GM21367 (cell line): ENCODE data around the gene GADD45B.

Experiments used
- ATAC-seq: cut with Tn5 transposase; IDR thresholded peaks from one replicate; pipeline ENCODE4 v1.9.1; 2021; ENCODE audit not compliant: unreplicated experiment

The GADD45B gene, protein sequence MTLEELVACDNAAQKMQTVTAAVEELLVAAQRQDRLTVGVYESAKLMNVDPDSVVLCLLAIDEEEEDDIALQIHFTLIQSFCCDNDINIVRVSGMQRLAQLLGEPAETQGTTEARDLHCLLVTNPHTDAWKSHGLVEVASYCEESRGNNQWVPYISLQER

DNA sequence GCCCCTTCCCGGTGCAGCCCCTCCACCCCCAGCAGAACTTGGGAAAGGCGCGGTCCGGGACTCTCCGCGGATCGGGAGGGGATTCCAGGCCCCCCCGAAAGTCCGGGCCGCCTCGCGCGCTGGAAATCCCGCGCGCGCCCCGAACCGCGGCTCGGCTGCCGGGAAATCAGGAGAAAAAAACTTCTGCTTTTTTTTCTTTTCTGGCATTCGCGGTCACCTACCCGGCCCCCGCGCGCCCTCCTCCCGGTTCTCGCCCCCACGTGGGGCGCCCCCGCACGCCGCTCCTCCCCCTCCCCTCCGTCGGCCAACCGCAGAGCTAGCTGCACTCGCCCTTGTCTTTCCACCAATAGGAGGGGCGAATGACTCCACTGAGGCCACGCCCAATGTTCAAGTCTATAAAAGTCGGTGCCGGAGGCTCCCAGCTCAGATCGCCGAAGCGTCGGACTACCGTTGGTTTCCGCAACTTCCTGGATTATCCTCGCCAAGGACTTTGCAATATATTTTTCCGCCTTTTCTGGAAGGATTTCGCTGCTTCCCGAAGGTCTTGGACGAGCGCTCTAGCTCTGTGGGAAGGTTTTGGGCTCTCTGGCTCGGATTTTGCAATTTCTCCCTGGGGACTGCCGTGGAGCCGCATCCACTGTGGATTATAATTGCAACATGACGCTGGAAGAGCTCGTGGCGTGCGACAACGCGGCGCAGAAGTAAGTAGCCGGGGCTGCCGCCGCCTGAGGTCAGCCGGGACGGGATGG, at the start of gene GADD45B:
Gene GADD45B (plus strand): TSS at position 426 of the 749 bp plus-strand sequence. CDS start 232 bp downstream, at position 658.
- peak; percentile 33 for ATAC-seq

DNA sequence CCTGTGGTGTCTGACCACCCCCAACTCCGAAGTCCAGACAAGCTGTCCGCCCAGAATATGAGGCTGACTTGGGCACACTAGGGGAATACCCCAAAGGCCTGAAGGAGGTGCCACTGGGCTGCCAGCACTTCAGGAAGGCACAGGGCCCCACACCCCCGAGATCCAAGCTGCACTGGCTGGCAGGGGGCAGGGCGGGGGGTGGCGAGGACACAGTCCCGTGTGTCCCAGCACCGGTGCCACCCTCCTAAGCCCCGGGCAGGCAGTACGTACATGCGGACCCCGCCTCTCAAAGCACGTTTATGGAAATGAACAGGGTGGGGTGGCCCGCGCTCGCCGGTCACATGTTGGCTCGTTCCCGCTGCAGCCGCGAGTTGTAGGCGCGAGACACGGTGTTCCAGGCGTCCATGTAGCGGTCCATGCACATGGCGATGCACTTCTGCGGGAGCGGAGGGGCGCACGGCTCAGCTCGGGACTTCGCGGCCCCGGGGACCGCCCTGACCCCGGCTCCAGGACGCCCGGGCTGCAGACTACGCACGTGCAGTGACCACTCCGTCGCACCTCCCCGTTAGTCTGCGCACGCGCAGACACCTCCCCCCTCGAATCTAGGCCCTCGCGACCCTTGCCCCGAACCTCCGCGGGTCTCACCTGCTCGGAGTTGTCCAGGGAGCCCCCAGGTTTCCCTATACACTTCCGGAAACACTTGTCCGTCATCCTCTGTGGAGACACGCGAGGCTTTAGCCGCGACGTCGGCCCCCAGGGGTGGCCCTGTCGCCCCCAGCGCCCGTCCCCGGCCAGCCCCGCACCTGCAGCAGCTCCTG, 49.1 kb upstream of the GADD45B start:
- peak; percentile 8 for ATAC-seq

DNA sequence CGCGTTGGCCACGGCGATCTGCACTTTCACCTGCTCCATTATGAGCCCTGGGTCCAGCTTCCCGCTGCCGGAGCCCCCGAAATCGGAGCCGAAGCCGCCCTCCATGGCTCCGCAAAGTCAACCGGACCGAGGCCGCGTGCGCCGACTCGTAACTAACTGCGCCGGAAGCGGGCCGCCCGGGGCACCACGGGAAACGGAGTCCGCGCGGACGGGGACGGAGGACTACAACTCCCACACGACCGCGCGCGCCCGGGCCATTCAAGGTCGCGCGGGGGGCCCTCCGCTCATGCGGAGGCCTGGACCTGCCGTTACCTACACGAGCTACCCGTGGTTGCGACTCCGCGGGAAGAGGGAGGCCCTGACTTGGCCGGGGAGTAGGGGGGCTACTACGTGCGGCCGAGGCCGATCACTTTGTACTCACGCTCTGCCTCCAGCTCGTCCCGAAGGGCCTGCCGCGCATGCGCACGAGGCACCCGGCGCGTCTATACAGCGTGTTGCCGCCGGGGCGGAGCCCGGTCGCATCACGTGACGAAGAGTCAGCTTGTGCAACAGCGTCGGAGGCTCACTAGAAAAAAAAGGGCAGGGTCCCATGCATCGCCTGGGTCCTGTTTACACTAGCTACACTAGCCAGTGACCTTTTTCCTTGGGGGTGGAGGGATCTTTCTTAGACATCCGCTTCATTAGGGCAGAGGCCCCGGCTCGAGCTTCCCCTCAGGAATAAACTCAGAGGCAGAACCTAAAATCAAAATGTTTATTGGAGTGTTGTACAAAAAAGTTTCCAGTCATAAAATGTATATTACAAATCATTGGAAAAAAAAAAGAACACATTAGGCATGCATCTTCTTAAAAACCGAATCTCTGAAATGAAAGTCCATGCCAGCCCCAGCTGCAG, 48.3 kb upstream of the GADD45B start, which contains the start of gene TIMM13:
Gene TIMM13 (minus strand): TSS at position 158 of the 892 bp plus-strand sequence. CDS start 53 bp downstream, at position 105.
- peak; percentile 59 for ATAC-seq

DNA sequence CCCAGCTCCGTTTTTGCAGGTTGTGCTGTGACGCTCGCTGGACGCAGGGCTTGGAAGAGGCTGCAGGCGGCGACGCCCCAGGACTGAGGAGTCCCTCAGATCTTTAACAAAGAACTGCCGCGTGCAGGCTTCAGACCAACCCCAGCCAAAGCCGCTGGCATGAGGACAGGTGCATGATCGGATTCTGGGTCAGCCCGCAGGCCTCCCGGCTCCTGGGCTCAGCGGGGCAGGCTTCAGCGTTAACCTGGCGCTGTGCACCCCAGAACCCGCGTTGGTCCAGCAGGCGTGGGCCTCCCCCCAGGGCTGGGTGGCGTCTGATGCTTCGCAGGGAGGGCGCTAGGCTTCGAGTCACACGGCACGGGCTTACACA, 47.6 kb upstream of the GADD45B start:
- no peak for ATAC-seq

DNA sequence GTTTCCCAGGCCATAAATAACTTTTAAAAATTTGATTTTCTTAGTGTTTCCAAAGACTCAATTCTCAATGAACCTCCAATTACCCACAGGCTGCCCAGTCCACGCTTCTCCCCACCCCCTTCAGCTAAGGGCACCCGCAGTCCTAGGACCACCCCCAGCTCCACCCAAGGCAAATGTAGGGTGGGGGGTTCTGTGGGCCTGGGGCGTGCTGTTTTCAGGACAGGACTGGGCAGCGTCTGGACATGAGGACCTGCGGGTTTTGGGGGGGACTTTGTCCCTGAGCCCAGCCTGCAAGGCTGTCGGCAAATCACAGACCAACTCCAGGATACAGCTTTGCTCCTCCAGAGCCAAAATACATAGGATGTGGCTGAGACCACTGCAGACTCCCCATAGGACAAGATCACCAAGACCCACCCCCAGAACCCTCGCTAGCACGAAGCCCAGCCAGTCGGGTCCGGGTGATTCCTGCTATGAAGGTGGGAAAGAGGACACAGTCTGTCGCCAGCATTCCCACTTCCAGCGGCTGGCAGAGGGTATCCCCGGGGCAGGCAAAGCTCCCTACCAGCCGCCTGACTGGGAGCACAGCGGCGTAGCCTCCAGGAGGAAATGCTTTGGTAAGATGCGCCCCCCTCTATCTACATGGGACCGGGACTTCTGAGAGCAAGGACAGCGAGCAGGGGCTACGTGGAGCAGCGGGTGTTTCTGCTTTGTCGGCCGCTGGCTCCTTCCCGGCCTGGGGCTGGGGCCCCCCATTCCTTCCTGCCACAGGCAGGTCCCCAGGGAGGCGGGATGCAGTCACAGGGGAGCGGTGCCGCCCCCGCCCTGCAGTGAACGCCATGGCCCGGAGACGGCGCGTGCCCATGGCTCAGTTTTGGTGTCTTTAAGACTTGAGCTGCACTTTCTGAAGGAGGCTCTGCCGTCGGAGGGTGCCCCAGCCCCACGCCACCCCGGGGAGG, 46.9 kb upstream of the GADD45B start:
- no peak for ATAC-seq

DNA sequence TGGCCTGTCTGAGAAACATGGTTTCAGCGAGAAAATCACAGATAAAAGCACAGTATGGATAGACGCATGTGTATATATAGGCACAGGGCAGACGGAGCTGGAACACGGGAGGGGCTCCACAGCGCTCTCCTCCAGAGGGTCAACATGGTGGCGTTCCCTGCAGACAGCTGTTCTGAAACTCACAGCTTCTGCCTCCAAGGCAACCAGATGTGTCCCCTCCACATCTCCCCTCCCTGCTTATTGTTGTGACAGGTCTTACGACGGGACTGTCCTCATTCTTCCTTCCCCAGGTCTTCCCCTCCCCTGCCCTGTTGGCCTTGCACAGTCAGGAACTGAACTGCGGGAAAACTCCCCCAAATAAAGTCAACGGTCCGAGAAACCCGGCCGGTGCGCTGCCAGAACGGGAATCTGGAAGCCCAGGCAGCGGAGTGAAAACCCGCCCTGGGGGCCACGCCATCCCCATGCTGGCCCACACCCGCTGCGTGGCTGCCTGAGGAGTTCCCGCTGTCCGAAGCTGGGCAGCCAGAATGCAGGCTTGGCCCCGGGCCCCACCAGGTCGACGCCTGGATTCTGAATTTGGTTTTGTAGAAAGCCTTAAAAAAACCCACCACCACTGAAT, 45.9 kb upstream of the GADD45B start:
- no peak for ATAC-seq

DNA sequence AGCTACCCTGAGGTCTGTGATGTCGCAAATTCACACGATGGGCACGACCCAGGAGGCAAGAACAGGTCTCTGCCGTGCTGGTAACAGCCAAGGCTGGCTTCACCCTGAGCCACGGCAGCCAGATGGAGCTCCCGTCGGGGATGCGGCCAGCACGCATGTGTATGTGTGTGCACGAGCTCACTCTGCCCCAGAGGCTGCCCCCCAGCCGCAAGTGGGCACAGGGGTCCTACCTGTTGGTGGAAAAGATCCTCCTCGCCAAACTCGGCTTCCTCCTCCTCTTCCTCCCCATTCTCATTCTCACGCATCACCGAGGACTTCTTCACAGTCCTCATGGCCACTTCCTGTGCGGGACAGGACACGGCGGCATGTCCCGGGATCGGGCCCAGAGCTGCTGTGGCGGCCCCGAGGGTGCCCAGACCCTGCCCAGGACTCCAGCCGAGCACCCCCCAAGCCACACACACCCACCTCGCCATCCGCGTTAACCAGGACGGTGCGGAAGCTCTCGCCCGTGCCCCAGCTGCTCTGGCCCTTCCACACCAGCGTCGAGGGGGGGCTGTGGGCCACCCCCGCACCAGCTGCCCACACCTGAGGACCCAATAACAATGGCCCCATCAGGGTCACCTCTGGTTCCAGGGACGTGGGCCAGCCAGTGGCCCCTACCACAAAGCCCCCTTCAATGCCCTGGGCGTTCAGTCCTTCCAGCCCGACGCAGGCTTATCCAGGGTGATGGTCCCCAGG, 44.4 kb upstream of the GADD45B start:
- ATAC-seq = no peak

DNA sequence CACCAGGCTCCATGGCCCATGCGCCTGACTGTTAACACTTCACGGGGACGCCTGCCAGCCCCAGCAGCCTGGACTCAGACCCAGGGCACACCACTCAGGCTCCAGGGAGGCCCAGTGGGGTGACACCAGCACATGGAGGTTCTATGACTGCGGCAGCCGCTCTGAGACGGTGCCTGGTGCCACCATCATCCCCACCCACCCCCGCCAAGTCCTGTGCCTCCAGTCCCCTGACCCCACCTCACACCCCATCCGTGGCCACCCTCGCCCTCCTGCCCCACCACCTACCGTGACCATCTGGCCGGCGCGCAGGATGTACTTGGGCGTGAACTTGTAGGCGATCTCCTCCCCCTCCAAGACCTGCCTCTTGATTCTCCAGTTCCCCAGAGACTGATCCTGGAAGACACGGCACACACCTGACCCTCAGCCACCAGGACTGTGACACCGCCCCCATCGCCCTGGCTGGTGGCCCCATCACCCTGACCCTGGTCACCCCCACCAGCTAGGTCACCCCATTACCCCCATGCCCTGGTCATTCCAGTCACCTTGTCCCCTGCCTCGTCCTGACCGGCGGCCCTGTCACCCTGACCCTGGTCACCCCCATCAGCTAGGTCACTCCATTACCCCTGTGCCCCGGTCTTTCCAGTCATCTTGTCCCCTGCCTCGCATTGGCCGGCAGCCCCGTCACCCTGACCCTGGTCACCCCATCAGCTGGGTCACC, 43.6 kb upstream of the GADD45B start:
- ATAC-seq = no peak

DNA sequence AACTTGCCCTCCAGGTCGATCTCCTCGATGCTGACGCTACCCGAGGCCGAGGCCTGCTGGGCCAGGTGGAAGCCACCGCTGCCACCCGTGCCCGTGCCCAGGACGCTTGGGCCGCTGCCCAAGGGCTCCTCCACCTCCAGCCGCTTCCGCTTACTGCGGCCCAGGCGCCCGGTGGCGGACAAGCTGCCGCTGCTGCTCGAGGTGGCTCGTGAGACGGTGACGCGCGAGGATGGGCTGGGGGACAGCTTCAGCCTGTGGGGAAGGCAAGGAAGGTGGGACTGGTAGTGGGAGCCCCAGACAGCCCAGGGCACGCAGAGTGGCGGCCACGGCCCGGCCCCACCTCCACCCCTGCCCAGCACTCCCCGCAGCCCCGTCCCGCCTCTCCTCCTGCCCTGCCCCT, 42.1 kb upstream of the GADD45B start:
- no peak for ATAC-seq

DNA sequence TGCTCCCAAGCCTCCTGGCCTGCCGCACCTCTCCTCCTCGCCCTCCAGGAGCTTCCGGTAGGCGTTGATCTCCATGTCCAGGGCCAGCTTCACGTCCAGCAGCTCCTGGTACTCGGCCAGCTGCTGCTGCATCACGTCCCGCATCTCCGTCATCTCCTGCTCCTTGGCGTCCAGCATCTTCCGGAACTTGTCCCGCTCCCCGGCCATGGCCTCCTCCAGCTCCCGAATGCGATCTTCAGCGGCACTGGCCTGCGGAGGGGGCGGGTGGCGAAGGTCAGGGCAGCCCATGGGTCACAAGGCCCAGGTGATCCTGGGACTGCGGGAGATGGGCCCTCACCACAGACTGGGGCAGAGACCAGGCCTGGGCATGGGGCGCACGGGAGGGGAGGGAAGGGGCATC, 41.7 kb upstream of the GADD45B start:
- no peak for ATAC-seq

DNA sequence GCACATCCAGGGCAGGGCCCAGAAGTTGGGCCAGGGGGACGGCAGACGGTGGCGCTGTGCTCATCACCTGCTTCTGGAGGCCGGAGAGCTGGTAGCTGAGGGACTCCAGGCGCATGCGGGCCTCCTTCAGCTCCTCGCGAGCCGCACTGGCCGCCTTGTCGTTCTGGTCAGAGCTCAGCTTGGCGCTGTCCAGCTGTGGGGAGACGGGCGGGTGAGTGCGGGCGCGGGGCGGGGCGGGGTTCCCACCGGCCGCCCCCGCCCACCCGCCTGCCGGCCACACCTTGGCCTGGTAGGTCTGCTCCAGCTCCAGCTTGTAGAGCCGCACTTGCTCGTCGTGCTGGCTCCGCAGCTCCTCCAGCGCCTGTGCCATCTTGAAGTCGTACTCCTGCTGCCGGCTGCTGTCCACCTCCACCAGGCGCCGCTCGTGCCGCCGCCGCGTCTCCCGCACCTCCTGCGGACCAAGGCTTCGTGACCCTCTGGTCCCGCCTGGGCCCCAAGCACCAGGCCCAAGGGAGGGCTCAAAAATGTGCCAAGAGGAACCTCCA, 41.1 kb upstream of the GADD45B start:
- no peak for ATAC-seq

DNA sequence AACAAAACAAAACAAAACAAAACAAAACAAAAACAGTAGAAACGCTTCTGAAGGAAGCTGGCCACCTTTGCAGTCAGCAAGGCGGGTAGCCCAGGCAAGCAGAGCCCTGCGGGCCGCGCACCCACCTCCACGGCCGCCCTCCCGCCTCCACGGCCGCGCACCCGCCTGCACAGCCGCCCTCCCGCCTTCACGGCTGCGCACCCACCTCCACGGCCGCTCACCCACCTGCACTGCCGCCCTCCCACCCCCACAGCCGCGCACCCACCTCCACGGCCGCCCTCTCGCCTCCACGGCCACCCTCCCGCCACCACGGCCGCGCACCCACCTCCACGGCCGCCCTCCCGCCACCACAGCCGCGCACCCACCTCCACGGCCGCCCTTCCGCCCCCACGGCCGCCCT, 39.5 kb upstream of the GADD45B start:
- ATAC-seq = no peak

DNA sequence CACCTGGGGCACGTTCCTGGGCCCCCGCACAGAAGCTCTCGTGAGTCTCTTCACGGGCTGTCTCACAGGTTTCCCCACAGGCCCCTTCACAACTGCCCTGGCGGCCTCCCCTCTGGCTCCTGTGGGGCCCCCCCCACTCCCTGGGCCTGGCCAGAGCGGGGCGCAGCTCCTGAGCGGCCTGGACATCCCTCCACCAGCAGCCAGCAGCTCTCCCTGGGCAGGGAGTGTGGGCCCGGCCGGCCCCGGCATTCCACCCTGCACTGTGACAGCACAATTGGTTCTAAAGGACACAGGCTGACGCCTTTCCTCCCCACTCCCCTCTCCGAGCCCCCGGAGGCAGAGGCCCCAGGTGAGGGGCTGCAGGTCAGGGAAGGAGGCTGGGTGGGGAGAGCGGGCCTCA, 39.0 kb upstream of the GADD45B start:
- no peak for ATAC-seq

DNA sequence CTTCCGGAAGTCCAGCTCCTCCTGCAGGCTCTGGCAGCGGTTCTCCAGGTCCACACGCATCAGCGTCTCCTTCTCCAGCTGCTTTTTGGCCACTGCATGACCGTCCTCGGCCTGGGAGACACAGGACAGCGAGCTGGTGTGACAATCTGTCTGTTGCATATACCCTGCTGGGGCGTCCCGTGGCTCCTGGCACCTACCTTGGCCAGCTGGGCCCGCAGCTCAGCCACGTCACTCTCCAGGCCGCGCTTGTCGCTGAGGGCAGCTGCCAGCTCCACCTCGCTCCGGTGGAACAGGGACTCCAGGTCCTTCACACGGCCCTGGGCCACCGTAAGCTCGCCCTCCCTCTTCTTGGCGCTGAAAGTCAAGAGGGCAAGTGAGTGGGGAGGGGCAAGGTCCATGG, 37.7 kb upstream of the GADD45B start:
- no peak for ATAC-seq

DNA sequence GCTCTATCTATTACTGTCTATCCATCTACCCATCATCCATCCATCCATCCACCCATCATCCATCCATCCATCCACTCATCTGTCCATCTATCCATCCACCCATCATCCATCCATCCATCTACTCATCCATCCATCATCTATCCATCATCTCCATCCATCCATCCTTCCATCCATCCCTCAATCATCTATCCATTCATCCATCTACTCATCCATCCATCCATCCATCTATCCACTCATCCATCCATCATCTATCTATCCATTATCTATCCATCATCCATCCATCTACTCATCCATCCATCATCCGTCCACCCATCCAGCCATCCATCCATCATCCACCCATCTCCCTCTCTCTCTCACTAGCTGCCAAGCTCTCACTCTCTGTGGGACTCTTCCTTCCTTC, 35.4 kb upstream of the GADD45B start:
- no peak for ATAC-seq

DNA sequence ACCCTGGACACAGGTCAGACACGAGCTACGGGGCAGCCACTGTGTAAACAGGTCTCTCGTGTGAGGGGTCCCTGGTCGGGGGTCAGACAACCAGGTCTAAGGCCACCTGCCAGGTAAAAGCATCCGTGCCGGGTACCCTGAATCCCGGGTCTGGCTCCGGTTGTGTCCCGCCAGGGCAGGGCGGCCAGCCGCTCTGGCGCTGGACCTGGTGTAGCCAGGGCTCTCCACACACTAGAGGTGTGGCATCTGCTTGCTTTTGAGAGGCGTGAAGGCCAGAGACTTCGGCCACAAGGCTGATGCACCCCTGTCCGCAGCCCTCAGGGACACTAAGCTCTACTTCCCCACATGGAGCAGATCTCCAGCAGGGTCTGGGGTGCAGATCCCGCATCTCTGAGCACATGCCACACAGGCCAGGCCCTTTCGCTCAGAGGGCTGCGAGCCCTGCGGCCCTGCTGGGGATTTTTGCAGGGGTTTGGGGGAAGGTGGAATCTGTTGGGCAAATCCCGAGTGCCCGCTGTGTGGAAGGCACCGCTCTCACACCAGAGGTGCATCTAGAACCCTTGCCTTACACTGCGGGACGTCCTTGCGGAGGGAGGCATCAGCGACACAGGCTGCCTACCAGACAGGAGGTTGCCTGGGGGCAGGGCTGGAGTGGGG, 34.7 kb upstream of the GADD45B start:
- no peak for ATAC-seq

DNA sequence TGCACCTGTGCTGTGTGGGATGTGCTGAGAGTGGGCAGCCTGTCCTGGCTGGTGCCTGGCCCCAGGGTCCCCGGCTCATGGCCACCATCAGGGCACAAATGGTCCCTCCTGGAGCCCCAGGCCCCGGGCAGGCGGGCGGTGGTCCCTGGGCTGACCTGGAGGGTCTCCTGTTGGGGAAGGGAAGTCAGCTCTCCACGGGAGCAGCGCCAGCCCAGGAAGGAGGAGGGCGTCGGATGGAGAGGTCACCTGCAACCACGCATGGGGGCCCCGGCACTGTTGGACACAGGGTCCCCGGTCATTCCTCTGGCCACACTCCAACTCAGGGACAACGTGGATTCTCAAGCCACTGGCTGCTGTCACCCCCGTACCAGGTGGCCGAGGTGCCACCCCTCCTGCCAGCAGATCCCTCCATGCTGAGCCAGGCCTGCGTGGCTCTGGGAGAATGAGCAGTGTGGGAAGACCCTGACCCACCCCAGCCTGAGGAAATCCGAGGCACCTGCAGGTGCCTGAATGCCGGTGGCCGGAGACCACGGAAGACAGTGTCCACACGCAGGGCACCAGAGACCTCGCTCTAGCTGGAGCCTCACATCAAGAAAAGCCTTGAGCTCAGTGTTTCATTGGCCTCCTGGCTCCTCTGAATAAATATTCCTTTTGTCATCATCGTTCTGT, 32.7 kb upstream of the GADD45B start:
- no peak for ATAC-seq
